PC-3 (cell line): ENCODE results near the gene AP1AR. TPM values are rescaled to one million over a fixed set of nuclear protein-coding genes. Genes with fewer than 3 reads are reported as not detected.

ENCODE experiments used
- ATAC-seq: fragments of 200-7000 bp; cut with Tn5 transposase; 2 replicates; pipeline ENCODE4 v1.9.1; 2020; ENCODE audit warnings: mild to moderate bottlenecking, moderate library complexity
- Bru-seq: library from RNA; stranded (reverse); fragments of 400-500 nt; gene quantifications from one replicate; lab custom pipeline; 2021; lab: Mats Ljungman, UMichigan
- BruChase-seq, 2 experiments: library from RNA; stranded (reverse); fragments of 400-500 nt; gene quantifications; one replicate each; lab custom pipeline; 2021; lab: Mats Ljungman, UMichigan
- BruUV-seq: library from RNA; stranded (reverse); fragments of 400-500 nt; replicated peaks from 2 replicates; lab custom pipeline; 2021; lab: Mats Ljungman, UMichigan
- CTCF ChIA-PET: fragments of 300-600 bp; sonication (Branson Sonifier 250); formaldehyde crosslinking; loops from one replicate; lab custom pipeline; 2022; ENCODE audit warnings: antibody characterized with exemption; lab: Charles Lee
- POLR2A ChIA-PET: fragments of 300-600 bp; sonication (Branson Sonifier 250); formaldehyde crosslinking; loops from one replicate; lab custom pipeline; 2022; ENCODE audit warnings: antibody characterized with exemption; ENCODE audit not compliant: unreplicated experiment; lab: Charles Lee
- DNase-seq: peaks from one replicate; pipeline ENCODE4 v3.0.0-alpha.2; 2015
- H2AFZ ChIP-seq: fragments of 300-600 bp; sonication (generic); 2 replicates; pipeline ENCODE4 v1.6.0; 2016; ENCODE audit warnings: antibody characterized with exemption, low read length
- H3F3A ChIP-seq: fragments of 300-600 bp; sonication (generic); one replicate; pipeline ENCODE4 v1.6.0; 2017; ENCODE audit warnings: antibody characterized with exemption, low read length, control low read depth, mild to moderate bottlenecking; ENCODE audit not compliant: unreplicated experiment
- H3K27ac ChIP-seq: fragments of 300-600 bp; sonication (generic); 2 replicates; pipeline ENCODE4 v1.5.1; 2016; ENCODE audit warnings: mild to moderate bottlenecking, low read length
- H3K27me3 ChIP-seq: fragments of 300-600 bp; sonication (generic); 2 replicates; pipeline ENCODE4 v1.6.1; 2016; ENCODE audit warnings: low read length, mixed read lengths
- H3K36me3 ChIP-seq: fragments of 300-600 bp; sonication (generic); 2 replicates; pipeline ENCODE4 v1.6.1; 2016; ENCODE audit warnings: low read depth, mixed run types, low read length, mixed read lengths
- H3K4me1 ChIP-seq: fragments of 300-600 bp; sonication (generic); 2 replicates; pipeline ENCODE4 v1.5.1; 2016; ENCODE audit warnings: low read length; ENCODE audit not compliant: insufficient read depth
- H3K4me2 ChIP-seq: fragments of 300-600 bp; sonication (generic); 2 replicates; pipeline ENCODE4 v1.6.0; 2016; ENCODE audit warnings: low read length
- H3K4me3 ChIP-seq: fragments of 300-600 bp; sonication (generic); 2 replicates; pipeline ENCODE4 v1.5.1; 2016; ENCODE audit warnings: mild to moderate bottlenecking, low read length, mixed read lengths
- H3K79me2 ChIP-seq: fragments of 300-600 bp; sonication (generic); 2 replicates; pipeline ENCODE4 v1.6.1; 2017; ENCODE audit warnings: low read length, mixed read lengths
- H3K9ac ChIP-seq: fragments of 300-600 bp; sonication (generic); 2 replicates; pipeline ENCODE4 v1.6.0; 2016; ENCODE audit warnings: mild to moderate bottlenecking, low read length
- H3K9me2 ChIP-seq: fragments of 300-600 bp; sonication (generic); replicated peaks from 2 replicates; pipeline ENCODE4 v1.6.1; 2016; ENCODE audit warnings: mixed run types, low read length, mixed read lengths
- H3K9me3 ChIP-seq: fragments of 300-600 bp; sonication (generic); 2 replicates; pipeline ENCODE4 v1.6.1; 2016; ENCODE audit warnings: low read length, mixed read lengths
- H4K20me1 ChIP-seq: fragments of 300-600 bp; sonication (generic); 2 replicates; pipeline ENCODE4 v1.6.1; 2016; ENCODE audit warnings: low read length, mixed read lengths
- EZH2 ChIP-seq: fragments of 300-600 bp; sonication (generic); IDR thresholded peaks from one replicate; pipeline ENCODE4 v1.6.1; 2017; ENCODE audit warnings: antibody characterized with exemption, mild to moderate bottlenecking, low read length; ENCODE audit not compliant: unreplicated experiment
- EZH2phosphoT487 ChIP-seq: fragments of 300-600 bp; sonication (generic); IDR thresholded peaks from 2 replicates; pipeline ENCODE4 v1.6.1; 2018; ENCODE audit warnings: mild to moderate bottlenecking, antibody characterized with exemption, low read length, borderline replicate concordance
- intact Hi-C: fragments of 100-400 bp; cut with micrococcal nuclease; formaldehyde crosslinking; loops from 2 replicates; pipeline ENCODE4 v1.9.0; 2023
- long read RNA-seq: library from polyadenylated mRNA; unstranded; transcript quantifications from one replicate; pipeline ENCODE4 v2.0.0, GENCODE V29; 2021; ENCODE audit not compliant: unreplicated experiment
- total RNA-seq: library from RNA; depleted of rRNA; stranded (reverse); fragments of >200 nt; gene quantifications from 2 replicates; pipeline ENCODE4 v1.2.3, GENCODE V29; 2014; rRNA removed
- TF ChIP-seq, protein P1 (sequence below): fragments of 300-600 bp; sonication (generic); conservative IDR thresholded peaks from 2 replicates; pipeline ENCODE4 v1.5.1; 2017; ENCODE audit warnings: antibody characterized with exemption, low read depth, mild to moderate bottlenecking, low read length

The AP1AR gene, protein sequence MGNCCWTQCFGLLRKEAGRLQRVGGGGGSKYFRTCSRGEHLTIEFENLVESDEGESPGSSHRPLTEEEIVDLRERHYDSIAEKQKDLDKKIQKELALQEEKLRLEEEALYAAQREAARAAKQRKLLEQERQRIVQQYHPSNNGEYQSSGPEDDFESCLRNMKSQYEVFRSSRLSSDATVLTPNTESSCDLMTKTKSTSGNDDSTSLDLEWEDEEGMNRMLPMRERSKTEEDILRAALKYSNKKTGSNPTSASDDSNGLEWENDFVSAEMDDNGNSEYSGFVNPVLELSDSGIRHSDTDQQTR
- 21.3 and 34.6 TPM in 2 replicates for total RNA-seq
- Bru-seq, nascent RNA = percentile 73 among the genes with signal in this experiment
- percentile 69 among the genes with signal in this experiment for BruChase-seq, experiment 1, labeled RNA remaining after a 6-hour chase
- percentile 76 among the genes with signal in this experiment for BruChase-seq, experiment 2, labeled RNA remaining after a 2-hour chase
- long read RNA-seq, transcript AP1AR-201 (10 exons, 2,902 nt) = major isoform, 64 of 89 reads
- long read RNA-seq, transcript AP1AR-202 (9 exons, 2,337 nt) = minor isoform, 7 of 89 reads
- long read RNA-seq, partial matches to known transcripts = 5 of 89 reads
- long read RNA-seq, other reads (novel, unspliced or antisense) = 13 of 89 reads

DNA sequence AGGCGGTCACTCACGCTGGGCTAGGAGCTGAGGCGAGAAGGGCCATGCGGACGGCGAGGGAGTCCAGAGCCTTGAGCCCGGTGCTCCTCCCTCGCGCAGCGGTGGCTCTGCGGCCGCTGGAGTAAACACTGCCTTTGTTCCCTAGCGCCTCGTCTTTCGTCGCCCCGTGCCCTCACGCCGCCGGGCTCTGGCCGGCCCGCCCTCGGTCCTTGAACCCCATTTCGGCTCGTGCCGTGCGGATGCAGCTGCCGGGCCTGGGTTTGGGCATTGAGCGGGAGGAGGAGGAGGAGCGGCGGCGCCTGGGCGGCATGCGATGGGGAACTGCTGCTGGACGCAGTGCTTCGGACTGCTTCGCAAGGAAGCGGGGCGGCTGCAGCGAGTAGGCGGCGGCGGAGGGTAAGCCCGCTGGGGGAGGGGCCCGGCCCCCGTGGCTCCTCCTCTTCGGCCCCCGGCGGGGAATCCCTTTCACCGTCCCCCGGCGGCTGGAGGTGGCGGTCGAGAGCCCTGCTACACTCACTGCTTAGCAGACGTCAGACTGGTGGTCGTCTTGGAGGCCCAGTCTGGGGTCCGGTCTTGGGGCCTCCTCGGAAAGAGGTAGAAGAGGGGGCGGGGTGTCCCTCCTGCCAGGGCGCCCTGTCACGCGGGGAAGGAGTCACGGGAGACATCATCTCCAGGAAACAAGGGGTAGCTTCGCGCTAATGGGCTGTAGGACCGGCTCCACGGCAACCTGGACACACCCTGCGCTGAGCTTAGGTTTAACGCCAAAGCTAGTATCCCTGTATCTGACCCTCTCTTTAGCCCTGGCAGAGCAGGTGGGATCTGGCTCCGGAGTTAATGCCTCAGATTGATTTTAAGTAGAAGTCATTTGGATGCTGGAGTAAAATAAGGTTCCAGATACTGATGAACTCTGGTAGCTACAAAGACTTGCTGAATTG is at the start of gene AP1AR:
Gene AP1AR, plus strand, starts transcription at position 9 of the 935 bp plus-strand sequence. Its CDS starts 305 bp downstream, at position 314.
- peak; percentile 60 for ATAC-seq
- Histone ChIP-seq H3K9ac (peak within 1 kb of the TSS; percentile 96), H3K4me3 (peak within 1 kb of the TSS; percentile 99), H3K4me2 (peak within 1 kb of the TSS; percentile 93), H3K27me3 (no peaks in the 10 kb centered on the region), H3K79me2 (peaks cover 48% of the 10 kb centered on the region), H3F3A (no peaks in the 10 kb centered on the region), H3K9me3 (no peaks in the 10 kb centered on the region), H4K20me1 (peaks cover 8% of the 10 kb centered on the region), H3K36me3 (no peaks in the 10 kb centered on the region), H2AFZ (peak within 1 kb of the TSS; percentile 99), H3K27ac (peak within 1 kb of the TSS; percentile 85), H3K4me1 (peaks cover 28% of the 10 kb centered on the region), H3K9me2 (no peaks in the 10 kb centered on the region)
- POLR2A ChIA-PET = interaction anchor here (0.5 kb wide), 1 partner anchor 1935 kb away, joined by 3 read pairs; no protein-coding TSS in a partner anchor
- BruUV-seq = no TSS peak
- intact Hi-C loops = loop anchor here (5.0 kb wide), 1 partner anchor 150 kb away; no protein-coding TSS in a partner anchor
- TF ChIP-seq EZH2 = no peak
- TF ChIP-seq, protein P1, sequence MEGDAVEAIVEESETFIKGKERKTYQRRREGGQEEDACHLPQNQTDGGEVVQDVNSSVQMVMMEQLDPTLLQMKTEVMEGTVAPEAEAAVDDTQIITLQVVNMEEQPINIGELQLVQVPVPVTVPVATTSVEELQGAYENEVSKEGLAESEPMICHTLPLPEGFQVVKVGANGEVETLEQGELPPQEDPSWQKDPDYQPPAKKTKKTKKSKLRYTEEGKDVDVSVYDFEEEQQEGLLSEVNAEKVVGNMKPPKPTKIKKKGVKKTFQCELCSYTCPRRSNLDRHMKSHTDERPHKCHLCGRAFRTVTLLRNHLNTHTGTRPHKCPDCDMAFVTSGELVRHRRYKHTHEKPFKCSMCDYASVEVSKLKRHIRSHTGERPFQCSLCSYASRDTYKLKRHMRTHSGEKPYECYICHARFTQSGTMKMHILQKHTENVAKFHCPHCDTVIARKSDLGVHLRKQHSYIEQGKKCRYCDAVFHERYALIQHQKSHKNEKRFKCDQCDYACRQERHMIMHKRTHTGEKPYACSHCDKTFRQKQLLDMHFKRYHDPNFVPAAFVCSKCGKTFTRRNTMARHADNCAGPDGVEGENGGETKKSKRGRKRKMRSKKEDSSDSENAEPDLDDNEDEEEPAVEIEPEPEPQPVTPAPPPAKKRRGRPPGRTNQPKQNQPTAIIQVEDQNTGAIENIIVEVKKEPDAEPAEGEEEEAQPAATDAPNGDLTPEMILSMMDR = peak; percentile 38; the same call in 1 of the 2 replicates
- DNase-seq = peak; percentile 66
- CTCF ChIA-PET = interaction anchor here (0.7 to 0.8 kb wide), 2 partner anchors 131 to 132 kb away, joined by 3 read pairs; no protein-coding TSS in a partner anchor

DNA sequence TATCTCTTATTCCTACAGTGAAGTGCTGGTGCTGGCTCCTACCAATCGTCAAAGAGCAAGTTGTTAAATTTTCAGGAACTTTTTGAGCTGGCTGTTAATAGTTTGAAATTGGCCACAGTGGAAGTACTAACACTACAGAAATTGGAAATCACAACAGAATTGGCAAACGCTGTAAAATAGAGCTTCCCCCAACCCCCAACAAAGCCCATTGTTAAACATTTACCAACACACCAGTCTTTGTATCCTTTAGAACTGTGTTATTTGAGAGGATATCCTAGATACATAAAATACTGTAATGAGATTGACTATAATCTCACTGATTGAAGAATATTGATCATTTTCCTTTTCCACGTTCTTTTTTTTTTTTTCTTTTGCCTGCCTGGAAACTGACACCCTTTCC is 49.0 kb upstream of the AP1AR start:
- no peaks in the 10 kb centered on the region for H3K79me2 ChIP-seq
- no peaks in the 10 kb centered on the region for H3K9me2 ChIP-seq
- ChIA-PET POLR2A (no interaction called here), CTCF (no interaction called here)
- DNase-seq = no peak
- no peak overlapping the region for H3K9ac ChIP-seq
- no peaks in the 10 kb centered on the region for H3F3A ChIP-seq
- no peaks in the 10 kb centered on the region for H4K20me1 ChIP-seq
- TF ChIP-seq EZH2phosphoT487 (no peak), EZH2 (no peak)
- TF ChIP-seq, protein P1 = no peak
- no peaks in the 10 kb centered on the region for H3K9me3 ChIP-seq
- no peak overlapping the region for H3K27ac ChIP-seq
- no peaks in the 10 kb centered on the region for H3K27me3 ChIP-seq
- H3K4me2 ChIP-seq = no peak overlapping the region
- H3K36me3 ChIP-seq = no peaks in the 10 kb centered on the region
- intact Hi-C loops = no loop called here
- BruUV-seq = no TSS peak
- H3K4me3 ChIP-seq = no peak overlapping the region
- no peak for ATAC-seq
- no peaks in the 10 kb centered on the region for H3K4me1 ChIP-seq
- H2AFZ ChIP-seq = no peak overlapping the region
